ENCODE data around the gene IPO7.

The IPO7 gene

DNA sequence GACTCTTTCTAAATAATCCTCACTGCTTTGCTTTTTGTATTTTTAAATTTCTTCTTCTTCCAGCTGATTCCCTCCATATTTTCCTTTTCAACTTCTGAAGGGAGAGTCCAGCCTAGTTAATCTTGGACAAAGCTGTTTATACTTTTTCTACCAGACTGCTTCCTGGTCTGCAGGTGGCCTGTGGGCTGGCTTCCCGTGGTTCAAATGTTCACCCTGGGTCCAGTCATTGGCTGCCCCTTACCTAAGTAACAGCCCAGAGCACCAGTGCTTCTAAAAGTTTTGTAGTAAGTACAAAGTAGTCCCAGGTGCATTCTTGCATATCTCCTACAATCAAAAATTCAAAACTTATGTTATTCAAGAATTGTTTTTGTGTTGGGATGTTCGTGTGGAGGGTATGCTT lies 95.4 kb downstream of the IPO7 start:
- no peak overlapping the region for H3K4me3 ChIP-seq (ENCODE audit: low read depth, low read length)
- no peak for DNase-seq (ENCODE audit: low read depth)

DNA sequence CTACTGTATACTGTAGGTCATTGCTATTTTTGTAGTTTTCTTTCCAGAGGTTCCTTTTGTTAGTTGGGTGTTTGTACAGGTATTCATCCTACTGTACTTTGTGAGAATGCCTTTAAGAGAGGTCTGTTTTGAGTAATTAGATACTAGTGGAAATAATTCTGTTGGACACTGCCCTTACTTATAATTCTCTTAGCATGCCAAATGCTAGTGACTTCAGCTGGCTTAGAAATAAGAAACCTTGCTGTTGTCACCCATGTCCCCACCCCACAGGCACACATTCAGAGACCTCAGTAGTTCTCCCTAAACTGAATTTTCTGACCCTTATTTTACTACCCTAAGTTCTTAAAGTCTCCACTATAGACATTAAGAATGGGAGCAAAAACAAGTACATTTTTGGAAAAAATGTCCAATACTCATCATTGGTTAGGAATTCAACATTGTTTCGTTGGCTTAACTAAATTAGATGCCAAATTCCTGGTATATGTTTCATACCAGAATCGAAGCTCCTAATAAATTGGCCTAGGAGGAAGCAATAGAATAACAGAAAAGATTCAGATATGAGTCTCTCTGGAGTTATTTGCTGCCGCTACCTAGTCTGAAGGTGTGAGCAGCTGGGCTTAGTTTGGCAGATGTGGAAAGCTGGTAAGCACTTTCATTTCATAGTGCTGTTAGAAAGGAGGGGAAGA lies 104.8 kb downstream of the IPO7 start:
- DNase-seq (ENCODE audit: low read depth) = no peak
- H3K4me3 ChIP-seq (ENCODE audit: low read depth, low read length) = no peak overlapping the region

DNA sequence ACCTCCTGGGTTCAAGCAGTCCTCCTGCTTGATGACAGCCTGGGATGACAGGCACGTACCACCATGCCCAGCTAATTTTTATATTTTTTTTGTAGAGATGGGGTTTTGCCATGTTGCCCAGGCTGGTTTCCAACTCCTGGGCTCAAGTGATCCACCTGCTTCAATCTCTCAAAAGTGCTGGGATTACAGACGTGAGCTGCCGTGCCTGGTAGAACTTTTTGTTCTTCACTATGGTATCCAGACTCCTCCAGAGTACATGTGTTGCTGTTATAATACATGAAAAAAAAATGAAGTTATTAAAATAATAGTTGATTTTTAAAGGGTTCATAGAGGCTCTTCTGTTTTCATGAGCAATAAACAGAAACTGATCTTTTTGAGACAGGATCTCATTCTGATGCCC lies 105.9 kb downstream of the IPO7 start:
- DNase-seq (ENCODE audit: low read depth) = no peak
- H3K4me3 ChIP-seq (ENCODE audit: low read depth, low read length) = no peak overlapping the region

DNA sequence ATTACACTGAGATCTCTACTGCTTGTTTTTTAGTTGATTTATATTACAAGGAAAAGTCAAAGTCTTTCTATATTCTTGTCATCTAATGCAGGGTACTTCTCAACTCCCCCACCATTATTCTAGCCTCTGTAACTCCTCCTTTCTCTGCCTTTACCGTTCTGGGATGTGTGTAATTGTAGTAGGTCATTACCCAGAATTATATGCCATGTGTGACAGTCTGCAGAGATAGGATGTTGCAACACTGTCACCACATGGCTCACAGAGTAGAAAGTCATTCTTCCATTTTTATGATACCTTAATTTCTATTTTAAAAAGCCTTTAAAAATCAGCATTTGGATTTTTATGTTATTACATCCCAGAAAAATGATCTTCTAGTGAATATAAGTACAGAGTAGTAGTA lies 109.0 kb downstream of the IPO7 start:
- DNase-seq (ENCODE audit: low read depth) = no peak

DNA sequence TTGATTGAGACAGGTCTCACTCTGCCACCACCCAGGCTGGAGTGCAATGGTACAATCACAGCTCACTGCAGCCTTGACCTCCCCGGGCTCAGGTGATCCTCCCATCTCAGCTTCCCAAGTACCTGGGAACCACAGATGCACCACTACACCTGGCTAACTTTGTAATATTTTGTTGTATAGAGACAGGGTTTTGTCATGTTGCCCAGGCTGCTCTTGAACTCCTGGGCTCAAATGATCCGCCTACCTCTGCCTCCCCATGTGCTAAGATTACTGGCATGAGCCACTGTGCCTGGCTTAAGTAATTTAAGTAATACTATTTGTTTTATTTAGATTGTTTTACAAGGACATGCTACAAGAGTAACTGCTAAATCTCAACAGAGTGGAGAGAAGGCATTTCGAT lies 109.9 kb downstream of the IPO7 start:
- DNase-seq (ENCODE audit: low read depth) = no peak
- H3K4me3 ChIP-seq (ENCODE audit: low read depth, low read length) = no peak overlapping the region

More for the DNA sequence above, 109.0 kb downstream of the IPO7 start:
- H3K4me3 ChIP-seq (ENCODE audit: low read depth, low read length) = no peak overlapping the region

DNA sequence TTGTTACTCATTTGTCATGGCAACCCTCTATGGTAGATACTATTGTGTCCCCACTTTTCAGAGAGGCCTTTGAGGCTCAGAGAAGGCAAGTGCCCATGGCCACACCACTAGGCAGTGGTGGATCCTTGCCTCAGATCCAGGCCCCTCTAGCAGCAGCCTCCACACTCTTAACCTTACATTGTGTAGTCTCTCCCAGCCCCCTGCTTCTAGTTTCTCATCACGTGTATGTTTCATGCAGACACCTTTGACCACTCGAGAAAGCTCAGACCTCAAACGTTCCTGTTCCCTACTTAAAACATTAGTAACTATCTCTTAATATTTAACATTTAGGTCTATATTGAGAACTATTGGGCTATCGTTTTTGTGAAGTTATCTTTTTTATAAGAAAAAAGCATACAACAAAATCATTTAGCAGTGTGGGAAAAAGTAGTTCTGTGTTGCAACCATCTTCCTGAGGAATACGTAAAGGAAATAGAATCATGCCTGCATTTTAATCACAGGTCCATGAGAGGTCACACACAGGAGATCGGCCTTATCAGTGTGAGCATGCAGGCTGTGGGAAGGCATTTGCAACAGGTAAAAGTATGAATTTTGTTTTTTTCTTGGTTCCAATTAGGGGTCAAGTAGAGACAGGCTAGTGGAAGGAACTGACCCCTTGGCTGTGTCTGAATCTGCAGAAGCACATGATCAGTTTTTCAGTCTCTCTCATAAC lies 111.5 kb downstream of the IPO7 start:
- DNase-seq (ENCODE audit: low read depth) = no peak
- H3K4me3 ChIP-seq (ENCODE audit: low read depth, low read length) = no peak overlapping the region

Measured in skeletal muscle cell (primary cell).